CD14-positive monocyte (primary cell): ENCODE data around the gene DHX32. TPM values are rescaled to one million over a fixed set of nuclear protein-coding genes. Genes with fewer than 3 reads are reported as not detected.

Experiments used
- DNase-seq, 3 donors: peaks; one replicate each; pipeline ENCODE4 v3.0.0-alpha.2; 2011 to 2022
- H2AFZ ChIP-seq: 2 replicates; pipeline ENCODE4 v1.6.0; 2012; ENCODE audit warnings: mild to moderate bottlenecking, low read depth, low read length, inconsistent platforms; ENCODE audit not compliant: insufficient read depth, poor library complexity, severe bottlenecking
- H3K27ac ChIP-seq, 2 donors: 1 replicate in 1 of 2; 2 replicates in 1 of 2; pipeline ENCODE4 v1.5.1; 2012 to 2013; ENCODE audit warnings: low read length in 2 of 2, control low read depth in 1 of 2, inconsistent platforms in 1 of 2, low read depth in 1 of 2, mild to moderate bottlenecking in 1 of 2
- H3K27me3 ChIP-seq, 2 donors: one replicate each; pipeline versions ENCODE4 v1.6.0 to v1.6.1; 2011 to 2013; ENCODE audit warnings: low read length in 2 of 2; ENCODE audit not compliant: control insufficient read depth in 2 of 2, insufficient read depth in 2 of 2
- H3K36me3 ChIP-seq, 2 donors: replicated peaks in 1 of 2; 1 replicate in 1 of 2; 2 replicates in 1 of 2; pipeline versions ENCODE4 v1.5.1 to v1.6.1; 2012 to 2013; ENCODE audit warnings: low read length in 2 of 2, control low read depth in 1 of 2, inconsistent platforms in 1 of 2, mild to moderate bottlenecking in 1 of 2; ENCODE audit not compliant: insufficient read depth in 2 of 2, control insufficient read depth in 1 of 2
- H3K4me1 ChIP-seq, 2 donors: 1 replicate in 1 of 2; 2 replicates in 1 of 2; pipeline versions ENCODE4 v1.5.1 to v1.6.1; 2012 to 2013; ENCODE audit warnings: low read length in 2 of 2, control low read depth in 1 of 2, inconsistent platforms in 1 of 2, mild to moderate bottlenecking in 1 of 2, moderate library complexity in 1 of 2; ENCODE audit not compliant: insufficient read depth in 2 of 2, control insufficient read depth in 1 of 2
- H3K4me2 ChIP-seq: replicated peaks from 2 replicates; pipeline ENCODE3; 2012; ENCODE audit warnings: low read length, moderate library complexity, mild to moderate bottlenecking; ENCODE audit not compliant: poor library complexity, severe bottlenecking; ENCODE audit errors: extremely low read depth
- H3K4me3 ChIP-seq, 3 experiments: fragments of 200-600 bp in 1 of 3; sonication (generic) in 1 of 3; replicated peaks in 1 of 3; 1 replicate in 2 of 3; 2 replicates in 1 of 3; pipeline ENCODE4 v1.5.1; 2011 to 2013; ENCODE audit warnings: low read length in 3 of 3, mild to moderate bottlenecking in 3 of 3, control low read depth in 2 of 3, low read depth in 2 of 3, inconsistent platforms in 1 of 3, moderate library complexity in 1 of 3
- H3K79me2 ChIP-seq: 2 replicates; pipeline ENCODE4 v1.6.0; 2012; ENCODE audit warnings: mild to moderate bottlenecking, control low read depth, inconsistent platforms, low read length, moderate library complexity; ENCODE audit not compliant: insufficient read depth
- H3K9ac ChIP-seq: 2 replicates; pipeline ENCODE4 v1.6.0; 2017; ENCODE audit warnings: low read length, mild to moderate bottlenecking; ENCODE audit not compliant: insufficient read depth, poor library complexity, severe bottlenecking
- H3K9me3 ChIP-seq, 2 donors: replicated peaks in 1 of 2; 1 replicate in 1 of 2; 2 replicates in 1 of 2; pipeline versions ENCODE4 v1.5.1 to v1.6.1; 2012 to 2013; ENCODE audit warnings: low read length in 2 of 2, control low read depth in 1 of 2; ENCODE audit not compliant: control insufficient read depth in 1 of 2, insufficient read depth in 1 of 2
- H4K20me1 ChIP-seq: 2 replicates; pipeline ENCODE4 v1.6.0; 2012; ENCODE audit warnings: mild to moderate bottlenecking, low read length, control low read depth, moderate library complexity; ENCODE audit not compliant: insufficient read depth
- H3K27ac Mint-ChIP-seq, 7 donors: one replicate each; pipeline ENCODE4 v1.8.0; 2020; ENCODE audit warnings: mild to moderate bottlenecking in 7 of 7, mixed read lengths in 7 of 7, moderate library complexity in 6 of 7, inconsistent platforms in 2 of 7
- H3K27me3 Mint-ChIP-seq, 3 donors: one replicate each; pipeline ENCODE4 v1.8.0; 2021 to 2022; ENCODE audit warnings: low read depth in 3 of 3, mild to moderate bottlenecking in 3 of 3, mixed read lengths in 3 of 3, moderate library complexity in 3 of 3, inconsistent platforms in 1 of 3
- H3K36me3 Mint-ChIP-seq, 2 donors: one replicate each; pipeline ENCODE4 v1.8.0; 2020; ENCODE audit warnings: mixed read lengths in 2 of 2, inconsistent platforms in 1 of 2, mild to moderate bottlenecking in 1 of 2
- H3K4me1 Mint-ChIP-seq: one replicate; pipeline ENCODE4 v1.8.0; 2020; ENCODE audit warnings: mild to moderate bottlenecking, mixed read lengths
- H3K4me3 Mint-ChIP-seq, 2 donors: one replicate each; pipeline ENCODE4 v1.8.0; 2020; ENCODE audit warnings: mild to moderate bottlenecking in 2 of 2, mixed read lengths in 2 of 2, moderate library complexity in 1 of 2
- H3K9me3 Mint-ChIP-seq, 7 donors: one replicate each; pipeline ENCODE4 v1.8.0; 2020 to 2022; ENCODE audit warnings: mixed read lengths in 7 of 7, mild to moderate bottlenecking in 6 of 7, moderate library complexity in 6 of 7, inconsistent platforms in 2 of 7
- CTCF ChIP-seq: fragments of 200-600 bp; IDR thresholded peaks from one replicate; pipeline ENCODE4 v1.8.0; 2022; ENCODE audit warnings: antibody characterized with exemption, mild to moderate bottlenecking
- WGBS: methylation state at CpG from one replicate; pipeline ENCODE4 v1.1.5; 2013; ENCODE audit warnings: missing lambda C conversion rate; ENCODE audit not compliant: insufficient coverage; 5-methylcytosine and 5-hydroxymethylcytosine counted together
- intact Hi-C, 2 donors: fragments of 100-400 bp; cut with micrococcal nuclease; formaldehyde crosslinking; loops; one replicate each; pipeline versions ENCODE4 v1.15.0 to v1.15.1; 2023
- polyA plus RNA-seq, 3 donors: library from polyadenylated mRNA; depleted of rRNA in 1 of 3; unstranded in 2 of 3; stranded (reverse) in 1 of 3; fragments of 300-500 nt in 2 of 3; fragments of >200 nt in 1 of 3; fragmentation: Illumina TruSeq in 2 of 3; gene quantifications; 1 replicate in 2 of 3; 2 replicates in 1 of 3; pipeline ENCODE4 v1.2.3, GENCODE V29; 2012 to 2021

The DHX32 gene
- polyA plus RNA-seq, 3 donors, result 6.0 to 20.5 (median 16.4) TPM

GRCh38 chr10:125857185-125857760, 23.8 kb downstream of the DHX32 start:
- Histone ChIP-seq H3K4me2 (no peak overlapping the region), H3K27me3 (no peaks in the 10 kb centered on the region), H3K9ac (no peak overlapping the region), H4K20me1 (no peaks in the 10 kb centered on the region), H3K4me1 (no peaks in the 10 kb centered on the region), H3K27ac (no peak overlapping the region), H3K36me3 (peaks cover 22 to 47% of the 10 kb centered on the region in 2 donors), H3K79me2 (no peaks in the 10 kb centered on the region), H2AFZ (no peak overlapping the region), H3K4me3 (no peak overlapping the region), H3K9me3 (no peaks in the 10 kb centered on the region)
- intact Hi-C loops, result no loop called here
- Mint-ChIP-seq H3K27me3 (no peaks in the 10 kb centered on the region), H3K36me3 (peaks cover 30 to 53% of the 10 kb centered on the region in 2 donors), H3K27ac (no peak overlapping the region), H3K4me1 (no peaks in the 10 kb centered on the region), H3K4me3 (no peak overlapping the region), H3K9me3 (no peaks in the 10 kb centered on the region)
- no peak for DNase-seq
- TF ChIP-seq CTCF, result no peak
- WGBS, result 94% methylated on average over 2 of the region's 2 CpGs

GRCh38 chr10:125852487-125852886, 28.6 kb downstream of the DHX32 start:
- no peaks in the 10 kb centered on the region for H3K9me3 ChIP-seq
- no peaks in the 10 kb centered on the region for H3K9me3 Mint-ChIP-seq
- no peak overlapping the region for H3K4me3 Mint-ChIP-seq
- no peaks in the 10 kb centered on the region for H4K20me1 ChIP-seq
- H3K4me2 ChIP-seq, result no peak overlapping the region
- no peaks in the 10 kb centered on the region for H3K27me3 ChIP-seq
- no peak for DNase-seq
- TF ChIP-seq CTCF, result no peak
- no peak overlapping the region for H3K9ac ChIP-seq
- H3K4me1 Mint-ChIP-seq, result no peaks in the 10 kb centered on the region
- H3K4me1 ChIP-seq, result no peaks in the 10 kb centered on the region
- peaks cover 0 to 1% (median 0%) of the 10 kb centered on the region in 3 donors for H3K27me3 Mint-ChIP-seq
- 95% methylated on average over 5 of the region's 7 CpGs for WGBS
- H3K36me3 Mint-ChIP-seq, result peaks cover 58 to 70% of the 10 kb centered on the region in 2 donors
- no peak overlapping the region for H3K4me3 ChIP-seq
- H2AFZ ChIP-seq, result no peak overlapping the region
- no peak overlapping the region for H3K27ac Mint-ChIP-seq
- intact Hi-C loops, result no loop called here
- no peaks in the 10 kb centered on the region for H3K79me2 ChIP-seq
- peaks cover 35 to 61% of the 10 kb centered on the region in 2 donors for H3K36me3 ChIP-seq
- no peak overlapping the region for H3K27ac ChIP-seq
